Erythroblast (primary cell): Measurements from ENCODE around the gene MRPL1.
"Not testable (repeated sequence)": the region's sequence is repeated elsewhere in the genome, so short reads cannot be mapped to it uniquely, and the experiment has no call there.

Experiments
- DNase-seq, 2 experiments: peaks; one replicate each; lab custom pipeline; 2025; lab: John Stamatoyannopoulos, UW
- GATA1 ChIP-seq: IDR thresholded peaks from 2 replicates; pipeline ENCODE4 v1.6.1; 2011; ENCODE audit warnings: low read depth, mild to moderate bottlenecking, control low read depth, low read length, moderate library complexity
- POLR2A ChIP-seq: IDR thresholded peaks from 2 replicates; pipeline ENCODE4 v1.6.1; 2011; ENCODE audit warnings: mild to moderate bottlenecking, low read length

MRPL1 gene

GRCh38 chr4:77952457-77952856 is 89.8 kb downstream of the MRPL1 start:
- DNase-seq: no peak
- no peak for TF ChIP-seq GATA1

DNA sequence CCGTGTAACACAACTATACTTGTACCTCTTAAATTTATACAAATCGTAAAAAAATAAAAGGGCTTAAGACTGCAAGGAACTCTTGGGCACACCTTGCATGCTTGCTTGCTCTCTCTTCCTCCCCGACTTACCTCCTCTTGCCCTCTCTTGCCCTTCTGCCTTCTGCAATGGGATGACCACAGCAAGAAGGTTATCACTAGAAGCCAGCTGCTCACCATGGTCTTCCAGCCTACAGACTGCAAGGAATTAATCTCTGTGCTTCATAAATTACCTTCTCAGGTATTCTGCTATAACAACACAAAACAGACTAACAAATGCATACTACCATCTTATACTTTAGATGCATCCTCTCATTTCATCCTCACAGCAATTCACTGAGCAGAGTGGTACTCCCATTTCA is 92.1 kb downstream of the MRPL1 start:
- TF ChIP-seq POLR2A (no peak), GATA1 (no peak)
- no peak for DNase-seq

- TF ChIP-seq POLR2A (no peak), GATA1 (no peak)
- no peak for DNase-seq
Observed at GRCh38 chr4:77956917-77957316, 94.3 kb downstream of the MRPL1 start.

GRCh38 chr4:77958897-77959296 is 96.3 kb downstream of the MRPL1 start:
- no peak for DNase-seq
- no peak for TF ChIP-seq POLR2A
- no peak for TF ChIP-seq GATA1

DNA sequence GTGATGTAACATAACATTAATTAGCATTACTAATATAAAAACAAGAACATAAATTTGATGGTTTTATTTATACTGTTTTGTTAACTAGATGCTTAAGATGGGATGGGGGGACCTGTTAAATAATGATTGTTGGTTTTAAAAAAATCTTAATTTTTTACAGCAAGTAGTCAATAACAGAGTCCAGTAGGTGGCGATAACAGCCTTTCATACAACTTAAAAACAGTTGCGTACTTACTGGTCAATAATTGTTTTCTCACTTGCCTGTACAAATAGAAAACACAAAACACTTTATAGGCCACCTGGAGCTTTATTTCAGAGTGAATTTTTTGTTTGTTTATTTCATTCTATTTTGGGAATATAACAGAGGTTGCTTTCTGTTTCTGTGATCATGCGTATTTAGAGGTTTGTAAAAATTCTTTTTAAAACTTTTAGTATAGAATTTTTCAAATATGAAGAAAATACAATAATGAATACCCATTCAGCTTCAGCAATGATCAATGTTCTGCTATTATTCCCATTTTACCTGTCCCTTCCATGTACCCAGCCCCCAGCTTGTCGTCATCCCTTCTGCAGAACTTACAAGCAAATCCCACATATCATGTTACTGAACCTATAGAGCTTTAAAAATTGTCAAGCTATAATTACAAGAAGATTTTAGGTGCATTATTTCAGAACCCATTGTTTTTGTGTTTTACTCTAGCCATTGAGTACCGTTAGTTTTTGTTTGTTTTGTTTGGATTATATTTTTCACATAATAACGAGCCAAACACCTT is 97.1 kb downstream of the MRPL1 start:
- peak; percentile 60 to 74 for DNase-seq
- no peak for TF ChIP-seq GATA1
- no peak for TF ChIP-seq POLR2A

DNA sequence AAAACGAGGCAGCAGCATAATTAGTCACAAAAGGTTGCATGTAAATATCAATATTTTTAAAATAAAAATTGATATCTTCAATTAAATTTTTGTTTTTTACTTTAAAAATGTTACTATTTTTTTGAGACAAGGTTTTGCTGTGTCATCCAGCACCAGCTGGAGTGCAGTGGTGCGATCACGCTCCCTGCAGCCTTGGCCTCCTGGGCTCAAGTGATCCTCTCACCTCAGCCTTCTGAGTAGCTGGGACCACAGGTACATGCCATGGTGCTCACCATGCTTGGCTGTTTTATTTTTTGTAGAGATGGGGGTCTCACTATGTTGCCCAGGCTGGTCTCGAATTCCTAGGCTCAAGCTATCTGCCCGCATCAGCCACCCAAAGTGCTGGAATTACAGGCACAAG is 97.7 kb downstream of the MRPL1 start:
- no peak for DNase-seq

DNA sequence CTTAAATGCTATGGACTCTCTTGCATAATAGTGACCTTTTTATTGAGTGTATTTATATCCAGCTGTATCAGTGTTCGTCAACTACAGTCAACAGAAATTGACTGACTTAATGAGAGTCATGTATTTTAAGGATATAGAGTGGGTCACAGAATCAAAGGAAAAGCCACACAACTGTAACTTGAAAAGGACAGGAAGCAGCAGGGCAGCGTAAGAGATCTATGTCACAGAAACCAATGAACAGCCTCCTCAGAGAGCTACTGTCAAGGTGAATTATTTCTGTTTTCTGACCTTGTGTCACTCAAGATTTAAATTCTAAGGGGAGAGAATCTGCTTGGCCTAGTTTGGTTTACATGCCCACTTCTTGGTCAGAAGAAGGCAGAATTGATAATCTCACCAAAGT is 100.4 kb downstream of the MRPL1 start:
- TF ChIP-seq POLR2A (no peak), GATA1 (no peak)
- DNase-seq: no peak

More for the DNA sequence above, 97.7 kb downstream of the MRPL1 start:
- TF ChIP-seq POLR2A: no peak
- TF ChIP-seq GATA1: no peak

GRCh38 chr4:77973657-77974056 is 111.0 kb downstream of the MRPL1 start:
- DNase-seq: not testable (repeated sequence)

GRCh38 chr4:77982900-77983540 is 120.4 kb downstream of the MRPL1 start:
- not testable (repeated sequence) for DNase-seq

DNA sequence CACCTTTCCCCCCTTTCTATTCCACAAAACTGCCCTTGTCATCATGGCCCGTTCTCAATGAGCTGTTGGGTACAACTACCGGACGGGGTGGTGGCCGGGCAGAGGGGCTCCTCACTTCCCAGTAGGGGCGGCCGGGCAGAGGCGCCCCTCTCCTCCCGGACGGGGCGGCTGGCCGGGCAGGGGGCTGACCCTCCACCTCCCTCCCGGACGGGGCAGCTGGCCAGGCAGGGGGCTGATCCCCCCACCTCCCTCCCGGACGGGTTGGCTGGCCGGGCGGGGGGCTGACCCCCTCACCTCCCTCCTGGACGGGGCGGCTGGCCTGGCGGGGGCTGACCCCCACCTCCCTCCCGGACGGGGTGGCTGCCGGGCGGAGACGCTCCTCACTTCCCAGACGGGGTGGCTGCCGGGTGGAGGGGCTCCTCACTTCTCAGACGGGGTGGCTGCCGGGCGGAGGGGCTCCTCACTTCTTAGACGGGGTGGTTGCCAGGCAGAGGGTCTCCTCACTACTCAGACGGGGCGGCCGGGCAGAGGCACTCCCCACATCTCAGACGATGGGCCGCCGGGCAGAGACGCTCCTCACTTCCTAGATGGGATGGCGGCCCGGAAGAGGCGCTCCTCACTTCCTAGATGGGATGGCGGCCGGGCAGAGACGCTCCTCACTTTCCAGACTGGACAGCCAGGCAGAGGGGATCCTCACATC is 121.1 kb downstream of the MRPL1 start:
- not testable (repeated sequence) for DNase-seq

DNA sequence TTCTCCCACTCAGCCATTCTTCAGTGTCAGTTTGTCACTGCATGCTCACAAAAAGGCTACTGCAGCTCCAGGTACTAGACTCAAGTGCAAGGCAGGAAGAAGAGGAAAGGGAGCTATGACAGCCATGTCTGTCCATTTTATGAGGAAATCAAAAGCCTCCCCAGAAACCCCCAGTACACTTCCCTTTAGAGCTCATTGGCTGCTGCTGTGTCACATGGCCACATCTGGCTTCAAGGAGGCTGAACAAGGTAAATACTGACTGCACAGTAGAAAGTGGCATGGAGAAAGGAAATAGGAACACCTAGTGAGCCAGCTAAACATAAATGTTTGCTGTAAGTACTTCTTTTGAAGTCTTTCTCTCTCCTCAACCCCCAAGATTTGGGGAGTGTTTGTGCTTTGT is 127.3 kb downstream of the MRPL1 start:
- no peak for DNase-seq
- TF ChIP-seq POLR2A (no peak), GATA1 (no peak)

DNA sequence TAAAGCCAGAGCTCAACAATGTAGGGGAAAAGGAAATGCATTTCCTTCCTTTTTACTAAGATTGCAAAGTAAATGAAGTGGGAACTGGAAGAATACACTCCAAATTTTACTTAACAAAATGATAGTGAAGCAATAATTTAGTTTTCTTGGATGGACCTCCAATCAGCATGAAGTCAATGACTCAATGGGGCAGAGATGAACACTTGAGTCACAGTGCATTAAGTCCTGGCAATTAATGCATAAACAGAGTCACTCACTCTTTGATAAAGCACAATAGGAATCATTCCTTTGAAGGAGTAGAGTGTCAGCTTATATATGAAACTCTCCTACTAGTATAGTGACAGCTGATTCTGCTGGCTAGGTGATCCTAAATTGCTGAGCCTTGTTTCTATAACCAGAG is 127.8 kb downstream of the MRPL1 start:
- DNase-seq: no peak
- TF ChIP-seq POLR2A (no peak), GATA1 (no peak)

DNA sequence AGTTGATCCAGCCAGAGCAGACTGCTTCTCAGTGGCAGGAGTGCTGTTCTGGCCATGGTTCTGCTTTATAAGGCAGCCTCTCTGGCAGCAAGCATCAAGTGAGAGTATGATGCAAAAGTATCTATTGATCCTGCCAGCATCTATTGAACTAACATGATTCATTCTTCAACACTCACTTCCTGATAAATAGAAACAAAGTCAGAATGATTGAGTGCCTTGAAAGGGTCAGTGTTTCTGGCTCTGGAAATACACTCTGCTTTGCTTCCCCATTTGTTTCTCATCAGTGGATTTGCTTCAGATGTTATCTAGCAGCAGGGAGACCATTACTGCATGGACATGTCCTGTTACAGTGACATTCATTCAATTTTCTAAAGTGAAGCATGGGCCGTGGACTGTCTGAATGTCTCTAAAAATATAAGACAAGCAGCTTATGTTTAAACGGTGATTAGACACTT is 128.3 kb downstream of the MRPL1 start:
- TF ChIP-seq GATA1 (no peak), POLR2A (no peak)
- no peak for DNase-seq

DNA sequence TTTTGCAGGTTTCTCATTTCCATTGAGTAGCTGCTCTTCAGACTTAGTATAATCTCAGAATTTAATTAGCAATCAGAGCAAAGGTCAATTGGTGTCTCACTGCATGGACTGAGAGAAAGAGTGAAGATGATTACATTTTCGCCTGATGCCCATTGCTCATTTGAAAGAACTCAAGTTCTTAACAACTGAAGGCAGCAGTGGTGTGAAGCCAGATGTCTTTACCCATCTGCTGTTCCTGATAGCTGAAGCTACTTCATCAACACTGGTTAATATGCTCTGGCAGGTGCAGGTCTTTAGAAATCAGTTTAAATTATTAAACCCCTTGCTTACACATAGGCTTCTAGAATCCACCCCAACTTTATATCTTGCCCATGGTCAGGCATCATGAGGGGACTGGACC is 130.0 kb downstream of the MRPL1 start:
- no peak for DNase-seq
- TF ChIP-seq POLR2A (no peak), GATA1 (no peak)

DNA sequence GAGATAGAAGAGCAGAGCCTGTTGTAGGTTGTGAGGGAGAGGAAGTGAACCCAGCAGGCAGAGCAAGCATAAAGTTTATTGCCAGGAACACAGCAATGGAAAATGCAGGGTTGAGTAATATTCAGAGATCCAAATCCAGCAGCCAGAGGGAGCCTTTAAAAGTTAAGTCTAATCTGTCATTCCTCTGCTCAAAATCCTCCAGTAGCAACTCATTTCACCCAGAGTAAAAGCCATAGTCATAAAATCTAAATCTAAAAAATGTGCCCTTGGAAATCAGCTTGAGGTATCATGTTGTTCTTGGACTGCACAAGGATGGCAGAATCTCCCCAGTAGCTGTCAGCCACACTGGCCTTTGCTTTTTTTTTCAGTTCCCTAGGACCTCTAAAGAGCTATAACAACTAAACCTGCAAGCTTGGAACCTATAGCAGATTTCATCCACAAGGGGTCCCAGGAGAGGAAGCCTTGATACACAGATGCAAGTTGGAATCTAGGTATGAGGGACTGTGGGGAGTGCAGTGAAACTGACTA is 131.6 kb downstream of the MRPL1 start:
- no peak for DNase-seq

More for the DNA sequence above, 131.6 kb downstream of the MRPL1 start:
- no peak for TF ChIP-seq POLR2A
